GM18861 (cell line): ENCODE measurements around the gene OR1M1.
A peak's percentile ranks its signal among the peaks of the same experiment; 100 is the strongest.

ENCODE experiments used
- ATAC-seq: cut with Tn5 transposase; IDR thresholded peaks from one replicate; pipeline ENCODE4 v1.9.1; 2021; ENCODE audit not compliant: unreplicated experiment

The OR1M1 gene

DNA sequence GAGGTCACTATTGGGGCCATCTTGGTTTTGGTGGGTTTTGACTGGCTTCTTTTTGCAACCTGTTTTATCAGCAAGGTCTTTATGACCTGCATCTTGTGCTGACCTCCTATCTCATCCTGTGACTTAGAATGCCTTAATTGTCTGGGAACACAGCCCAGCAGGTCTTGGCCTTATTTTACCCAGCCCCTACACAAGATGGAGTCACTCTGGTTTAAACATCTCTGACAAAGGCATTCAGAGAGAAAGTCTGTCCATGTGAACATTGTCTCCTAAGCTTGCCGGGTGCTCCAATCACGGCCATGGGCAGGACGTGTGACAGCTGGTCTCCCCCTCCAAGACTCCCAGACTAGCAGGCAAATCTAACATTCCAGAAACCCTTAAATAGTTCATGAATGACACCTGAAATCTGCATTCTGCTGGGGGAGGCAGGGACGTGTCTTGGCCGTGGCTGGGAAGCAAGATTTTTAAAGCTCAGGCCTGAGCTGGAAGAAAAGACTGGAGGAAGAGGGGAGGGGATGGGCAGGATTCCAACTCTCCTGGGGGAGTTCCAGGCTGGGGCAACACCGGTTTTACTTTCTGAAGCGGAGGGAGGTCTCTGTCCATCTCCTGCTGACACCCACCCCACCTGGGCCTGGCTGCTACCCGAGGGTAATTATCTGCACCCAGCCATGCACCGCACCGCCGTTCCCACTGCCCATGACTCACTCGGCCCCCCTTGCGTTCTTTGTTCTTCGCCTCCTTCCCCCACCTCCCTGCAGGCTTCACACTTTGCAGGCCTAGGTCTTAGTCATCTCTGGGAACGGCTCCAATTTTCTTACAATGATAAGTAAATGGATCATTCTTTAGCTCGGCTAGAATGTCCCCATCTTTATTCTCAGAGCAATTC lies 11.6 kb upstream of the OR1M1 start:
- ATAC-seq: no peak

- ATAC-seq: no peak
These were observed 10.0 kb upstream of the OR1M1 start for GRCh38 chr19:9076901-9077300.

GRCh38 chr19:9078651-9079050 lies 8.2 kb upstream of the OR1M1 start:
- ATAC-seq: no peak

- no peak for ATAC-seq
These were observed 20.5 kb downstream of the OR1M1 start, which contains the start of gene OR7G2 for GRCh38 chr19:9107375-9107774. Gene OR7G2, minus strand, starts transcription at chr19:9107475. Its CDS starts 4,232 bp downstream, at chr19:9103243.

GRCh38 chr19:9109959-9110358 lies 23.1 kb downstream of the OR1M1 start:
- ATAC-seq: no peak

DNA sequence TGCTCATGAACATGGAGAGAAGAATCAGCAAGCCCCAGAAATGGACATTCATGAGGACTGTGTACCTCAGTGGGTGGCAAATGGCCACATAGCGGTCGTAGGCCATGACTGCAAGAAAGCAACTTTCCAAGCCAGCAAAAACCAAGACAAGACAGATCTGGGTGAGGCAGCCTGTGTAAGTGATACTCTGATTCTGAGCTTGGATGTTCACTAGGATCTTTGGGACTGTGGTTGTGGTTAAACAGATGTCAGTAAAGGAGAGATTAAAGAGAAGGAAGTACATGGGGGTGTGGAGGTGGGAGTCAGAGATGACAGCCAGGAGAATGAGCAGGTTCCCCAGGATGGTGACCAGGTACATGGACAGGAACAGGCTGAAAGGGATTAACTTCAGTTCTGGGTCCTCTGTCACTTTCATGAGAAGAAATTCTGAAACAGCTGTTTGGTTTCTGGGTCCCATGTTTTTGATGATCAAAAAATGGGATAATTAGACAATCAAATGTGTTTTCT lies 28.5 kb downstream of the OR1M1 start, which contains the start of gene OR7G1:
TSS of gene OR7G1 (minus strand) at position 457 of the 507 bp plus-strand sequence. CDS start at position 457, 0 bp downstream.
- no peak for ATAC-seq

GRCh38 chr19:9116547-9116946 lies 29.7 kb downstream of the OR1M1 start:
- ATAC-seq: no peak

DNA sequence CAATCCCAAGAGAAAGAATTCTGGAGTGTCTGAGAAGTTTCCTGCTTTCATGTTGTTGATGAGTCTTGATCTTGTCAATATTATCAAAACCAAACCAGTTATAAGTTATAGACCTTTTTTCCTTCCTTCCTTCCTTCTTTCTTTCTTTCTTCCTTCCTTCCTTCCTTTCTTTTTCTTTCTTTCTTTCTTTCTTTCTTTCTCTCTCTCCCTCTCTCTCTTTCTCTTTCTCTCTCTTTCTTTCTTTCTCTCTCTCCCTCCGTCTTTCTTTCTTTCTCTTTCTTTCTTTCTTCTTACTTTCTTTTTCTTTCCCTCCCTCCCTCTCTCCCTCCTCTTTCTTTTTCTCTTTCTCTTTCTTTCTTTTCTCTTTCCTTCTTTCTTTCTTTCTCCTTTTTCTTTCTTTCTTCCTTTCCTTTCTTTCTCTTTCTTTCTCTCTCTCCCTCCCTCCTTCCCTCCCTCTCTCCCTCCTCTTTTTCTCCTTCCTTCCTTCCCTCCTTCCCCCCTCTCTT lies 40.1 kb downstream of the OR1M1 start, which contains the start of gene OR7G3:
TSS of gene OR7G3 (minus strand) at position 51 of the 506 bp plus-strand sequence. CDS start at position 51, 0 bp downstream.
- no peak for ATAC-seq

GRCh38 chr19:9128171-9128570 lies 41.3 kb downstream of the OR1M1 start:
- ATAC-seq: no peak

GRCh38 chr19:9130965-9131364 lies 44.1 kb downstream of the OR1M1 start:
- ATAC-seq: no peak

GRCh38 chr19:9132422-9132821 lies 45.6 kb downstream of the OR1M1 start:
- no peak for ATAC-seq

DNA sequence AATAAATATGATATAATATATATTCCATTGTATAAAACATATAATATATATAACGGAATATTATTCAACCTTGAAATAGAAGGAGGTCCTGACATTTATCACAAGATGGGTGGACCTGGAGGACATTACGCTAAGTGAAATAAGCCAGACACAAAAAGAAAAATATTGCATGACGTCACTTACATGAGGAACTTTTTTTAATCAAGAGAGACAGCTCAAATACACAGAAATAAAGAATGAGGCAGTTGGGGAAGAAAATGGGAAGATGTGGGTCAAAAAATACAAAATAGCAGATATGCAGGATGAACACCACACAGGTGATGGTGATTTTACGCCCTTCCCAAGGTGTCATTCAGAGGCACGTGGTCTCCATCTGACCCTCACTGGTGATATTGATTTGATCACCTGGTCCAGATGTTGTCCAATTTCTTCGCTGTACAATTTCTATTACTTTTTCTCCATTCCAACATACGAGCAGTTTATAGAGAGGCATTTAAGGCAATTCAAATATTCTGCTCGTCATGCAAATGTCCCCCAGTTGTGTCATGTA lies 52.8 kb downstream of the OR1M1 start:
- no peak for ATAC-seq

- peak; percentile 88 for ATAC-seq
These were observed 53.5 kb downstream of the OR1M1 start, which contains the start of gene ZNF317 for GRCh38 chr19:9140159-9140874. Gene ZNF317, plus strand, starts transcription at chr19:9140397. Its CDS starts 15,620 bp downstream, at chr19:9156017.

DNA sequence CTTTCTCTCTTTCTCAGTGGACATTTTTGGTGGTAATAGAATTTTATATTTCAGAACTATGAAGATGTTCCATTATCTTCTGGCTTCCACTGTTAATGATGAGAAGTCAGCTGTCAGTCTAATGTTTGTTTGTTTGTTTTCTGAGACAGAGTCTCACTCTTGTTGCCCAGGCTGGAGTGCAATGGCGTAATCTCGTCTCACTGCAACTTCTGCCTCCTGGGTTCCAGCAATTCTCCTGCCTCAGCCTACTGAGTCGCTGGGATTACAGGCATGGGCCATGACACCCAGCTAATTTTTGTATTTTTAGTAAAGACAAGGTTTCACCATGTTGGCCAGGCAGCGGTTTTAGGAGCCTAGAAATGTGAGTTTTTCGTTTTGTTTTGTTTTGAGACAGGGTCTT lies 58.1 kb downstream of the OR1M1 start:
- ATAC-seq: no peak
